Measurements from ENCODE around the gene ARFRP1.

The ARFRP1 gene

GRCh38 chr20:63739130-63740069 is 31.6 kb upstream of the ARFRP1 start, which contains the start of gene SLC2A4RG:
SLC2A4RG (plus strand) TSS chr20:63739776; CDS start chr20:63739913, 137 bp downstream.
- TF ChIP-seq CTCF (IDR thresholded peaks at IDR 0.05): no peak
- TF ChIP-seq ZFX (IDR thresholded peaks at IDR 0.05; ENCODE audit: borderline replicate concordance): no peak
- H3K27ac ChIP-seq: peak within 1 kb of the TSS; percentile 98

- peak overlapping the region; percentile 98 for H3K27ac ChIP-seq
- TF ChIP-seq ZFX (IDR thresholded peaks at IDR 0.05; ENCODE audit: borderline replicate concordance) (no peak), CTCF (IDR thresholded peaks at IDR 0.05) (no peak)
These were observed 30.9 kb upstream of the ARFRP1 start for GRCh38 chr20:63738687-63739129.

- H3K27ac ChIP-seq: peak overlapping the region; percentile 98; the same call in 1 of the 2 replicates
- TF ChIP-seq ZFX (IDR thresholded peaks at IDR 0.05; ENCODE audit: borderline replicate concordance): no peak
- TF ChIP-seq CTCF (IDR thresholded peaks at IDR 0.05): no peak
These were observed 30.3 kb upstream of the ARFRP1 start for GRCh38 chr20:63737945-63738686.

GRCh38 chr20:63737695-63737944 is 29.8 kb upstream of the ARFRP1 start:
- no peak overlapping the region for H3K27ac ChIP-seq
- TF ChIP-seq CTCF (IDR thresholded peaks at IDR 0.05) (no peak), ZFX (IDR thresholded peaks at IDR 0.05; ENCODE audit: borderline replicate concordance) (no peak)

- TF ChIP-seq ZFX (IDR thresholded peaks at IDR 0.05; ENCODE audit: borderline replicate concordance) (no peak), CTCF (IDR thresholded peaks at IDR 0.05) (no peak)
- H3K27ac ChIP-seq: no peak overlapping the region
These were observed 29.3 kb upstream of the ARFRP1 start for GRCh38 chr20:63736893-63737694.

- no peak for TF ChIP-seq ZFX (IDR thresholded peaks at IDR 0.05; ENCODE audit: borderline replicate concordance)
- no peak for TF ChIP-seq CTCF (IDR thresholded peaks at IDR 0.05)
- H3K27ac ChIP-seq: no peak within 1 kb of the TSS
These were observed 28.3 kb upstream of the ARFRP1 start, which contains the start of gene LIME1 for GRCh38 chr20:63735859-63736718. LIME1 (plus strand) TSS chr20:63736664; CDS start chr20:63737550, 886 bp downstream.
